Aorta (tissue), 5 donors: ENCODE measurements around the gene DFFB. TPM values are rescaled to one million over a fixed set of nuclear protein-coding genes. Genes with fewer than 3 reads are reported as not detected.

Source experiments
- ATAC-seq: fragments of 200-7000 bp; cut with Tn5 transposase; one replicate; pipeline ENCODE4 v1.9.1; 2022; ENCODE audit warnings: moderate library complexity; ENCODE audit not compliant: low FRiP score
- DNase-seq, 2 donors: peaks; one replicate each; pipeline ENCODE4 v3.0.0-alpha.2; 2020
- H3K27ac ChIP-seq, 2 donors: one replicate each; pipeline ENCODE4 v1.5.1; 2013; ENCODE audit warnings: low read length in 2 of 2, mild to moderate bottlenecking in 2 of 2, moderate library complexity in 2 of 2, control low read depth in 1 of 2, inconsistent platforms in 1 of 2, low read depth in 1 of 2
- H3K27me3 ChIP-seq, 2 donors: one replicate each; pipeline ENCODE4 v1.6.1; 2013; ENCODE audit warnings: control low read depth in 1 of 2, low read length in 1 of 2, mild to moderate bottlenecking in 1 of 2, moderate library complexity in 1 of 2; ENCODE audit not compliant: insufficient read depth in 2 of 2, control insufficient read depth in 1 of 2
- H3K36me3 ChIP-seq, 2 donors: one replicate each; pipeline ENCODE4 v1.6.1; 2013; ENCODE audit warnings: control low read depth in 1 of 2, low read length in 1 of 2, mild to moderate bottlenecking in 1 of 2; ENCODE audit not compliant: insufficient read depth in 2 of 2, control insufficient read depth in 1 of 2
- H3K4me1 ChIP-seq, 2 donors: one replicate each; pipeline ENCODE4 v1.6.1; 2013; ENCODE audit warnings: low read length in 2 of 2, control low read depth in 1 of 2, mild to moderate bottlenecking in 1 of 2, moderate library complexity in 1 of 2; ENCODE audit not compliant: insufficient read depth in 2 of 2, control insufficient read depth in 1 of 2
- H3K4me3 ChIP-seq, 2 donors: one replicate each; pipeline ENCODE4 v1.5.1; 2013; ENCODE audit warnings: low read length in 2 of 2, control low read depth in 1 of 2, mild to moderate bottlenecking in 1 of 2
- H3K9me3 ChIP-seq: one replicate; pipeline ENCODE4 v1.6.1; 2013; ENCODE audit warnings: mild to moderate bottlenecking, low read length; ENCODE audit not compliant: control insufficient read depth
- WGBS, 2 donors: extraction: QIAGEN DNeasy Blood & Tissue Kit; methylation state at CpG; one replicate each; pipeline ENCODE4 v1.1.7; 2013; 5-methylcytosine and 5-hydroxymethylcytosine counted together
- intact Hi-C, 2 donors: fragments of 100-400 bp; cut with DNase I; formaldehyde crosslinking; loops; one replicate each; pipeline versions ENCODE4 v1.14.2 to v1.15.0; 2022
- polyA plus RNA-seq, 2 donors: library from polyadenylated mRNA; stranded (reverse); fragments of 200-250 nt; gene quantifications; one replicate each; pipeline ENCODE4 v1.2.3, GENCODE V29; 2013
- total RNA-seq, 2 donors: library from RNA; stranded (reverse); fragmentation: NEBNext Ultra II Directional; extraction: Animal tissue kit (Norgen Biotek cat#: 25700); gene quantifications; one replicate each; pipeline ENCODE4 v1.2.1, GENCODE V29; 2021
- donor health status: healthy with polysubstance abuse.
- donor health status: Bipolar disorder and iron deficiency.
- donor health status: DM: no; HTN: no; CAD: no.
- donor health status: DM: no; HTN: no; CAD: no.
- donor health status: DM: yes; HTN: yes; CAD: no.

DFFB gene
- total and polyA plus RNA-seq, 4 donors = 4.3 to 10.2 (median 6.9) TPM

DNA sequence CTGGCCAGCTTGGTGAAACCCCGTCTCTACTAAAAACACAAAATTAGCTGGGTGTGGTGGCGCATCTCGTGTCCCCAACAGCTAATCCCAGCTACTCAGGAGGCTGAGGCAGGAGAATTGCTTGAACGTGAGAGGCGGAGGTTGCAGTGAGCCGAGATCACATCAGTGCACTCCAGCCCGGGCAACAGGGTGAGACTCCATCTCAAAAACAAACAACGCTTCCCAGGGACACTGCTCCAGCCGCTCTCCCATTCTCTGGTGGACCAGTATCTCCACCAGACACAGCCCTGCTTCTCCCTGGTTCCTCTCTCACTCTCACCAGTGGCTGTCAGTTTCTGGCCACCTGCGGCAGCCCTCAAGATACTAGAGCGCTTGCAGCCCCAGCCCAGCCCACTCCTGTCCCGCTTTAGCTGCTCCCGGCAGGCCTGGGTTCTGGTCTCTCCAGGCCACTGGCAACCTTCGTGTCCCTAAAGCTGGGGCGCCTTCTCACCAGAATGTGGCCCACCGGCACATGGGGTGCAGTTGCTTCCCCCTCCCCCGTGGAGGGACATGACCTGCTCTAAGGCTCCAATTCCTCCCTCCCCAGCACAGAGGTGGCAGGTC is 40.0 kb upstream of the DFFB start:
- no peak overlapping the region for H3K4me3 ChIP-seq
- intact Hi-C loops = no loop called here
- H3K9me3 ChIP-seq = no peaks in the 10 kb centered on the region
- no peak overlapping the region for H3K27ac ChIP-seq
- peak; percentile 11 for ATAC-seq
- peaks cover 0 to 3% of the 10 kb centered on the region in 2 donors for H3K36me3 ChIP-seq
- peak; percentile 32 to 58 for DNase-seq
- 91 to 94% methylated on average over 17 of the region's 17 CpGs for WGBS, 2 donors
- H3K4me1 ChIP-seq = no peaks in the 10 kb centered on the region
- H3K27me3 ChIP-seq = no peaks in the 10 kb centered on the region

- DNase-seq = peak; percentile 21 to 66
- Histone ChIP-seq H3K36me3 (peaks cover 0 to 3% of the 10 kb centered on the region in 2 donors), H3K9me3 (no peaks in the 10 kb centered on the region), H3K4me1 (no peaks in the 10 kb centered on the region), H3K27ac (no peak overlapping the region), H3K4me3 (no peak overlapping the region), H3K27me3 (no peaks in the 10 kb centered on the region)
- WGBS, 2 donors = 91 to 92% methylated on average over 28 of the region's 28 CpGs
- intact Hi-C loops = no loop called here
- no peak for ATAC-seq
Observed at GRCh38 chr1:3817821-3818597, 39.3 kb upstream of the DFFB start.

DNA sequence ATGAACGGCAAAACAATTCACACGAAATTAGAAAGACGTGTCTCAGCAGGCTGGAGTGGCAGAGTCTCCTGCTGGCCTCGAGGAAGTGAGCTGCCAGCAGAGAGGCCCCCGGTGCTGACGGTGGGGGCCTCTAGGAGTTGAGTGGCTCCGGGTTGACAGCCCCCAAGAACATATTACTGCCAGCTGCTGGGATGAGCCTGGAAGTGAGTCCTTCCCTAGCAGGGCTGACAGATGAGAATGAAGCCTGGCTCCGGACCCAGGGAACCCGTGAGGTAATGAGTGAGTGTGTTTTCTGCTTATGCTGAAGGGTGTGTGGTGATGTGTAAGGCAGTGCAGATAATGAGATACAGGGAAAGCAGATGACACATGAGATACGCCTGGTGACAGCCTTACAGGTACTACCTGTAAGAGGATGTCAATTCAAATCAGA is 37.5 kb upstream of the DFFB start:
- DNase-seq = peak in 1 of 2 donors; percentile 44
- intact Hi-C loops = no loop called here
- Histone ChIP-seq H3K4me3 (no peak overlapping the region), H3K27ac (no peak overlapping the region), H3K4me1 (no peaks in the 10 kb centered on the region), H3K27me3 (no peaks in the 10 kb centered on the region), H3K9me3 (no peaks in the 10 kb centered on the region), H3K36me3 (peaks cover 0 to 4% of the 10 kb centered on the region in 2 donors)
- 49 to 57% methylated on average over 10 of the region's 10 CpGs for WGBS, 2 donors
- ATAC-seq = no peak

DNA sequence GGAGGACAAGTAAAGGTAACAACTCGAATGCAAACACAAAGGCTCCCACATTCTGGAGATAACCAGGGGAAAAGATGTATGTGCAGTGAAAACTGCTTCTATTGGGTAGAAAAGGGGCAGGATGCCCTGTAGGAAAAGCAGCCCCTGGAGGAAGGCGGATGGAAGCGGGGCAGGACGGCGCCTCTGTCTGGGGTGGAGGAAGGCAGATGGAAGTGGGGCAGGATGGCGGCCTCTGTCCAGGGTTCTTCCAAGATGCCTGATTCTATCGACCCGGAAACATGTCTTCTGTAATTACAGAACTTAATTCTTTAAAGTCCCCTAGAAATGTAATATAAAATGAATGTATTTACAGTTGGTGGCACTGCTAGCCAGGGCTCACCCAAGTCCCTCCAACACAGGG is 37.0 kb upstream of the DFFB start:
- WGBS, 2 donors = 84 to 89% methylated on average over 8 of the region's 8 CpGs
- ATAC-seq = no peak
- intact Hi-C loops = no loop called here
- Histone ChIP-seq H3K36me3 (peaks cover 0 to 3% of the 10 kb centered on the region in 2 donors), H3K4me1 (no peaks in the 10 kb centered on the region), H3K9me3 (no peaks in the 10 kb centered on the region), H3K27ac (no peak overlapping the region), H3K4me3 (no peak overlapping the region), H3K27me3 (no peaks in the 10 kb centered on the region)
- peak in 1 of 2 donors; percentile 51 for DNase-seq

DNA sequence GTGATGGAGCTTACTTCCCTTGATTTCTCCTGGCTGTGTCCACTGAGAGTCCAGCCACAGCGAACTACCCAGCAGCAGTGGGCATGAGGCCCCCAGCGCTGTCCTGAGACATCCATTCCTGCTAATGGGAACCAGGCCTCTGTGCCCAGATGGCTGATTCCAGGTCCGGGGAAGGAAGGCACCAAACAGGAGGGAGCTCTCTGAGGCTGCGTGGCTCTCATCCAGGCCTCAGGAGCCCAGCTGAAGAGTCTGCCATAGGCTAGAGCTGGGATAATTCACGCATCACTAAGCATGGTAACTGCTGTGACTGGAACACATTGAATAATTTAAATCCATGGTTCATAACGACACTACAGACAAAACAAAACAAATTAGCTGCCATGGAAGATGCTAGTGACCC is 36.3 kb upstream of the DFFB start:
- no peak for ATAC-seq
- Histone ChIP-seq H3K27ac (no peak overlapping the region), H3K9me3 (no peaks in the 10 kb centered on the region), H3K27me3 (no peaks in the 10 kb centered on the region), H3K36me3 (peaks cover 0 to 7% of the 10 kb centered on the region in 2 donors), H3K4me3 (no peak overlapping the region), H3K4me1 (no peaks in the 10 kb centered on the region)
- peak in 1 of 2 donors; percentile 55 for DNase-seq
- intact Hi-C loops = no loop called here
- 83 to 85% methylated on average over 6 of the region's 6 CpGs for WGBS, 2 donors

- intact Hi-C loops = no loop called here
- no peaks in the 10 kb centered on the region for H3K27me3 ChIP-seq
- 78 to 83% methylated on average over 13 of the region's 13 CpGs for WGBS, 2 donors
- no peaks in the 10 kb centered on the region for H3K9me3 ChIP-seq
- H3K27ac ChIP-seq = no peak overlapping the region
- DNase-seq (peak in 1 of 2 donors; percentile 49), ATAC-seq (no peak)
- H3K36me3 ChIP-seq = peaks cover 0 to 9% of the 10 kb centered on the region in 2 donors
- no peaks in the 10 kb centered on the region for H3K4me1 ChIP-seq
- H3K4me3 ChIP-seq = no peak overlapping the region
Observed at GRCh38 chr1:3821447-3821846, 35.8 kb upstream of the DFFB start.

DNA sequence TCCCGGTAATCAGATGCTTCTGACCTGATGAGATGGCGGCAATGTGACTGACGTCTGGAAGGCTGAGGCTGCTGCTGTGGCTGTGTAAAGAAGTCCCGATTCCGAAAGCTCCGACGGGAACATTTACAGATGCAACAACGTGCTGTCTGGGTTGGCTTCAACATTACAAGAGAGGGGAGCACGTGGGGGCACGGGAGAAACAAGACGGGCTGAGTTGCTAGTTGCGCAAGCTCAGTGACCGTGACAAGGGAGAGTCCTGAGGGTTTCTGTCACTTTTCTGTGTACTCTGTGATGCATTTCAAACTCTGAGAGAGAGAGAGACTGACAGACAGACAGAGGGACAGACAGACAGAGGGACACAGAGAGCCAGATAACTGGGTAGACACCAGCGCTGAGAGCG is 35.4 kb upstream of the DFFB start:
- DNase-seq (peak in 1 of 2 donors; percentile 61), ATAC-seq (no peak)
- H3K27ac ChIP-seq = no peak overlapping the region
- no peaks in the 10 kb centered on the region for H3K9me3 ChIP-seq
- H3K36me3 ChIP-seq = peaks cover 0 to 9% of the 10 kb centered on the region in 2 donors
- intact Hi-C loops = no loop called here
- WGBS, 2 donors = 89% methylated on average over 15 of the region's 15 CpGs
- H3K4me1 ChIP-seq = no peaks in the 10 kb centered on the region
- no peaks in the 10 kb centered on the region for H3K27me3 ChIP-seq
- no peak overlapping the region for H3K4me3 ChIP-seq

DNA sequence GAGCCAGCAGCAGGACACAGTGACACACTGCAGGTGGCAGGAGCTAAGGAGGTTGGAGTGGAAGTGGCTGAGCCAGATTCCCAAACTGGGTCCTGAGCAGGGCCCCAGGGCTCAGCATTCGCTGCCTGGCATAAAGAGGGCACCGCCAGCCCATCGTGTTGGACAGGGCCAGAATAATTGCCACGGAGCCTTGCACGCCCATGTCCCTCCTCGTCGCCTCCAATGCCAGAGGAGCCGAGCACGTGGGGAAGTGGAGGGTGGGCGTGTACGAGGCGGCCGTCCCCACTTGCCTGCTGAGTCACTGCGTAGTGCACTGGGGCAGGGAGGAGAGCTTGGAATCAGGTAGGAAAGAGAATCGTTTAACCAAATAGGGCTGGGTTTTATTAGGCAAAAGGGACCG is 34.9 kb upstream of the DFFB start:
- no peaks in the 10 kb centered on the region for H3K9me3 ChIP-seq
- 84 to 88% methylated on average over 16 of the region's 16 CpGs for WGBS, 2 donors
- no peaks in the 10 kb centered on the region for H3K27me3 ChIP-seq
- no peaks in the 10 kb centered on the region for H3K4me1 ChIP-seq
- H3K4me3 ChIP-seq = no peak overlapping the region
- DNase-seq = peak in 1 of 2 donors; percentile 21
- ATAC-seq = no peak
- H3K36me3 ChIP-seq = peaks cover 0 to 9% of the 10 kb centered on the region in 2 donors
- intact Hi-C loops = no loop called here
- no peak overlapping the region for H3K27ac ChIP-seq

- H3K27ac ChIP-seq = no peak overlapping the region
- DNase-seq (peak in 1 of 2 donors; percentile 44), ATAC-seq (no peak)
- no peaks in the 10 kb centered on the region for H3K4me1 ChIP-seq
- no peak overlapping the region for H3K4me3 ChIP-seq
- 86 to 96% methylated on average over 6 to 8 of the region's 8 CpGs for WGBS, 2 donors
- H3K9me3 ChIP-seq = no peaks in the 10 kb centered on the region
- peaks cover 0 to 11% of the 10 kb centered on the region in 2 donors for H3K36me3 ChIP-seq
- intact Hi-C loops = no loop called here
- no peaks in the 10 kb centered on the region for H3K27me3 ChIP-seq
Observed at GRCh38 chr1:3824650-3825049, 32.6 kb upstream of the DFFB start.
